ENCODE measurements around the gene PSMA3.

The PSMA3 gene

DNA sequence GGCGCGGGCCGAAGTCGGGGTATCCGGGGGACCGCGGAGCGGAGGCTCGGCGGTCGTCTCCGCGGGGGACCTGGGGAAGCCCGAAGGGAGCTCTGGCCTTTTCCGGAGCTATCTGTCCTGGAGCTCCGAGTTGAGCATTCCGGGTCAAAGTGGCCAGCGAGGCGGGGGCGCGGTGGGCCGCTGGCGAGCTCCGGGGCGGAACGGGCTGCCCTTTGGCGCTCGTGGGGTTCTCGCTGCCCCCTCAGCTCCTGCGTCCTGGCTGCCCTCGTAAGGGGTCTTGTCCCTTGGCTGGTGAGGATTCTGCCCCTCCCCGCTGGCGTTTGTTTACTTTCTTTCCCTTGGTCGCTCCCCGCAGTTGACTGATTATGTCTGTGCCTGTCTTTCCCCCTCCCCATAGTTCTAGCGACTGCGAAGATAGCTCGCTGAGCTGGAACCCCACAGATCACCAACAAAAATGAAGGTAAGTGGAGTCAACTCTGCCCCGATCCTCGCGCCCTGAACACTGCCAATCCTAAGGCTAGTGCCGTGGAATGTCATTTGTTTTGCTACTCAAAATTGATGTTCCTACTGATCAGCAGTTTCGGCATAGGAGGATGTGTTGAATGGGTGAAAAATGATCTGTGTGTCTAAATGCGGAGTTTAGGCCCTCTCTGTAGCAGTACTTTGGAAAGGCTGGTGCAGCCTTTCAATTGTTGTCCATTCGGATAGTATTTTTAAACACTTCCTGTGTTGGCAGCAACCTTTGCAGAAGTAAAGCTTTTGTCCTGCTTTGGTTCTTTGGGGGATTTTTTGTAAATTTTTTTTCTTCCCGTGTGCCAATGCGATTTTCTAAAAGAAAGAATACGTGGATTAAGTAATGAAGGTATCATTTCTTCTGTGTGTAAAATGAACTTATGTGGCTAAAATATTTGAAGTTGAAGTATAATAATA is 55.0 kb downstream of the PSMA3 start:
- no peak for DNase-seq (ENCODE audit: low read depth in 2 of 2)

DNA sequence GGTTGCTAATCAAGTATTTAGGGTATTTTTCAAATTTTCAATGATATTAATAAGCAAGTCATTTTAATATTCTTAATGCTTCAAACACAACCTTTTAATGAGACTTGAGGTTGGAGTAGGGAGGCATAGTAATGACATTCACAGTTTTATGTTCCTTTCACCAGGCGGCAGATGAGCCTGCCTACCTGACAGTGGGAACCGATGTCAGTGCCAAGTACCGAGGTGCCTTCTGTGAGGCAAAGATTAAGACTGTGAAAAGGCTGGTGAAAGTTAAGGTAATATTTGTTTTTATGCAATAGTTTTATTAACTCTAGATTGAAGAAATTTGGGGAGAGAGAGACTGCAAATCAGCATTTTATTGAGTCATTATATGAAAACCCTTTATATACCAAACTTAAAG is 56.8 kb downstream of the PSMA3 start:
- DNase-seq (ENCODE audit: low read depth in 2 of 2): no peak

DNA sequence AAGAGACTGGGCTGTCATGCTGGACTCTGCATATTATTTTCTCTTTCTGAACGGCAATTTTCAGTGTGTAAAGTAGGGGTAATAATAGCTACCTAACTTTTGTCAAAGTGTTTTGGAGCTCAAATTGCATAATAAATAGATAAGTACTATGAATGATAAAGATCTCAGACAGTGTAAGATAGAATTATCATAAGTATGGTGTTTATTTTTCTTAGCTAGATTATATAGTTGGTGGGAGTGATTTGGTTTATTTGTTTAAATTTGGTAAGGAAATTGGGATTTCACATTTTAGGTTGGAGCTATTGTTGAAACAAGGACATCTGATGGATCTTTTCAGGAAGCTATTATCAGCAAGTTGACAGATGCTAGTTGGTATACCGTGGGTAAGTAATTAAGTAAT is 61.1 kb downstream of the PSMA3 start:
- DNase-seq (ENCODE audit: low read depth in 2 of 2): no peak

DNA sequence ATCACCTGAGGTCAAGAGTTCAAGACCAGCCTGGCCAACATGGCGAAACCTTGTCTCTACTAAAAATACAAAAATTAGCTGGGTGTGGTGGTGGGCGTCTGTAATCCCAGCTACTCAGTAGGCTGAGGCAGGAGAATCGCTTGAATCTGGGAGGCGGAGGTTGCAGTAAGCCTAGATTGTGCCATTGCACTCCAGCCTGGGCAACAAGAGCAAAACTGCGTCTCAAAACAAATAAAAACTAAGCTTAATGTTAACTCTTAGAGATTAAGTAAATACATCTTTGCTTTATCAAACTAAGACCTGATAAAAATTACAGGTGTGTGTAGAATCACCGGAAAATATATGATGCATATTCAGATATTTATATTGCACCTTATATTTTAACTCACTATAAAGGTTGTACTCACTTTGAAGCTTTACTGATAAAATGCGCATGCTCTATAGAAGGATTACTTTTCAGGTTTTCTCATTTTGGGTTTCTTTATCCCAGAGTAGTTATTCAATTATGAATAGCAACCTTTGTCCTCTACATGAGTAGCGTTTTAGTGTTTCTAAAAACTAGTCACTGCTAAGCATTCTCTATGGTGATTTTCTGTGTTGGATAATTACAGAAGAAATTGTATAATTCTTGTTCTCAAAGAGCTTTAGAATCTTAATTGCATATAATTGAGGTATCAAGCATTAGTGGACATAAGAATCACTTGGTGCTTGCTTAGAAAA is 63.1 kb downstream of the PSMA3 start:
- DNase-seq (ENCODE audit: low read depth in 2 of 2): no peak

DNA sequence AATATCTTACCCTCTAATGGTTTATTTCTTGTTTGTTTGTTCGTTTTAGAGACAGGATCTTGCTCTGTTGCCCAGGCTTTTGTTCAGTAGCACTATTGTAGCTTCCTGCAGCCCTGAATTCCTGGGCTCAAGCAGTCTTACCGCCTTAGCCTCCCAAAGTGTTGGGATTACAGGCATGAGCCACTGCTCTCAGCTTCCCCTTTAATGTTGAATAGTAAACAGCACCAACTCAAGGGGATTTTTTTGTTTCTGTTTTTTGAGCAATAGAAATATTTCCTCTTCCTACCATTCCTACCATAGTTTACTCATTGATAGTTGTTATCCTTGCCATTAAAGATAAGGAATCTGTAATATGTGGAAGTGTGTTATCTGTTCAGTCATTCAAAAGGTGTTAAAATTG is 64.4 kb downstream of the PSMA3 start:
- DNase-seq (ENCODE audit: low read depth in 2 of 2): no peak

DNA sequence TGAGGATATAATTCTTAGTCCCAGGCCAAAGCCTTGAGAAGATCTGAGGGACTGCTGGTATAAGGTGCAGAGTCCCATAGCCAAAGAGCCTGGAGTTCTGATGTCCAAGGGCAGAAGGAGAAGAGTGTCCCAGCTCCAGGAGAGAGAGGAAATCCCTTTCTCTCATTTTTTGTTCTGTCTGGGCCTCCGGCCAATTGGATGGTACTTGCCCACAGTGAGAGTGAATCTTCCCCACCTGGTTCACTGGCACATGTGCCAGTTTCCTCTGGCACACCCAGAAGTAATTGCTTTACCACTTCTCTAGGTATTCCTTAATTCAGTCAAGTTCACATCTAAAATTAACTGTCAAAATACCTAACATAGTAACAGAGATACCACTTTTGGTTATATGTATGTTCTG is 69.1 kb downstream of the PSMA3 start:
- no peak for DNase-seq (ENCODE audit: low read depth in 2 of 2)

DNA sequence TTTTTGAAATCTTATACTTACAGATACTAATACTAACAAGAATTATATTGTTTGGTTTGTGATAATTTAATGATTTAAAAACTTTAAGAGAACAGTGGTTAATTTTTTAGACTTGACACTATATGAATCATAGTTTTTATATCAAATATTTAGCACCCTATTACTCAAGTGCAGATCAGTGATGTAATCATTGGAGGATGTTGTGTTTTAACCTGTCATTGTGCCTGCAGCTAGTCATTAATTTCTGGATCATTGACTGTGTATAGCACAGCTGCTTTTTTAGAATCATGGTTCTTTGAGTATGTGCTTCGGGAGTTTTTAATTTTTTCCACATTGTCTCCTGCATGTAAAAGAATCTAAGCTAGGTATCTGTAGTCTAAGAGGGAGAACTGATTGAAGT is 71.0 kb downstream of the PSMA3 start:
- no peak for DNase-seq (ENCODE audit: low read depth in 2 of 2)

Data from stimulated activated CD4-positive, alpha-beta T cell treated with anti-CD3 and anti-CD28 coated beads, Interleukin-15, amount 100 ng/mL, for 48 hours (primary cell).